Placental epithelial cell (primary cell): ENCODE data around the gene JSRP1. TPM values are rescaled to one million over a fixed set of nuclear protein-coding genes. Genes with fewer than 3 reads are reported as not detected.

Experiments used
- small RNA-seq: library from RNA; depleted of rRNA; stranded (forward); fragments of <200 nt; gene quantifications from one replicate; pipeline ENCODE3, GENCODE V24; 2012
- total RNA-seq: library from RNA; depleted of rRNA; stranded (reverse); fragments of >200 nt; gene quantifications from 2 replicates; pipeline ENCODE4 v1.2.3, GENCODE V29; 2012

The JSRP1 gene, protein sequence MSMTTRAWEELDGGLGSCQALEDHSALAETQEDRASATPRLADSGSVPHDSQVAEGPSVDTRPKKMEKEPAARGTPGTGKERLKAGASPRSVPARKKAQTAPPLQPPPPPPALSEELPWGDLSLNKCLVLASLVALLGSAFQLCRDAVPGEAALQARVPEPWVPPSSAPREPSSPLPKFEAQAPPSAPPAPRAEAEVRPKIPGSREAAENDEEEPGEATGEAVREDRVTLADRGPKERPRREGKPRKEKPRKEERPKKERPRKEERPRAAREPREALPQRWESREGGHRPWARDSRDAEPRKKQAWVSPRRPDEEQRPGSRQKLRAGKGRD
- 0.39 TPM in 1 of 2 replicates, not detected in the other for total RNA-seq

GRCh38 chr19:2255982-2256685 is at the start of gene JSRP1:
TSS of gene JSRP1 (minus strand) at chr19:2256417. CDS start at chr19:2255314, 1,103 bp downstream.

GRCh38 chr19:2282062-2282861 is 26.0 kb upstream of the JSRP1 start, which contains the start of gene PEAK3:
TSS of gene PEAK3 (minus strand) at chr19:2282175. CDS start at chr19:2280931, 1,244 bp downstream.

GRCh38 chr19:2249010-2249866 is 7.0 kb downstream of the JSRP1 start, which contains the start of gene AMH:
TSS of gene AMH (plus strand) at chr19:2249323. CDS start at chr19:2249333, 10 bp downstream.

GRCh38 chr19:2236314-2237050 is 19.7 kb downstream of the JSRP1 start, which contains the start of the genes PLEKHJ1 and SF3A2:
TSS of gene PLEKHJ1 (minus strand) at chr19:2236329. CDS start at chr19:2236248, 81 bp downstream.
TSS of gene SF3A2 (plus strand) at chr19:2236824. CDS start at chr19:2243419, 6,595 bp downstream.

Small RNA genes within 50 kb of the gene (small RNA-seq; reads per million reads assigned to genes)
- gene MIR1227: not detected

Other genes starting within 250 kb of the JSRP1 start
- 64.7 and 71.1 TPM in 2 replicates for gene BTBD2, start 240.7 kb downstream of the JSRP1 start, total RNA-seq
- gene MKNK2, start 205.2 kb downstream of the JSRP1 start, total RNA-seq: 92.2 and 104 TPM in 2 replicates
- 17.7 and 22.7 TPM in 2 replicates for gene MOB3A, start 160.1 kb downstream of the JSRP1 start, total RNA-seq
- gene IZUMO4, start 159.5 kb downstream of the JSRP1 start, total RNA-seq: 0.65 and 3.5 TPM in 2 replicates
- gene AP3D1, start 104.9 kb downstream of the JSRP1 start, total RNA-seq: 90.3 and 144 TPM in 2 replicates
- gene DOT1L, start 92.5 kb downstream of the JSRP1 start, total RNA-seq: 7.8 and 11.8 TPM in 2 replicates
- 37.3 and 37.6 TPM in 2 replicates for gene PLEKHJ1, start 20.1 kb downstream of the JSRP1 start, total RNA-seq
- gene SF3A2, start 19.6 kb downstream of the JSRP1 start, total RNA-seq: 23.6 and 52.6 TPM in 2 replicates
- gene AMH, start 7.1 kb downstream of the JSRP1 start, total RNA-seq: 1.5 and 2.0 TPM in 2 replicates
- gene PEAK3, start 25.8 kb upstream of the JSRP1 start, total RNA-seq: under 0.01 TPM in 1 of 2 replicates, not detected in the other
- gene LINGO3, start 51.7 kb upstream of the JSRP1 start, total RNA-seq: not detected in 2 replicates
- 120 and 125 TPM in 2 replicates for gene LSM7, start 72.2 kb upstream of the JSRP1 start, total RNA-seq
- gene SPPL2B, start 72.3 kb upstream of the JSRP1 start, total RNA-seq: 42.1 and 70.7 TPM in 2 replicates
- gene TMPRSS9, start 103.8 kb upstream of the JSRP1 start, total RNA-seq: not detected in 2 replicates
- 28.3 and 39.7 TPM in 2 replicates for gene TIMM13, start 171.2 kb upstream of the JSRP1 start, total RNA-seq
- gene LMNB2, start 200.5 kb upstream of the JSRP1 start, total RNA-seq: 22.0 and 46.5 TPM in 2 replicates
- gene GADD45B, start 219.7 kb upstream of the JSRP1 start, total RNA-seq: 84.8 and 117 TPM in 2 replicates